K562 (cell line): ENCODE measurements around the gene ZNF791. TPM values are rescaled to one million over a fixed set of nuclear protein-coding genes. Genes with fewer than 3 reads are reported as not detected.
A peak's percentile ranks its signal among the peaks of the same experiment; 100 is the strongest.

Source experiments
- ARID1B ChIP-seq: fragments of 450-650 bp; IDR thresholded peaks from 2 replicates; pipeline ENCODE4 v1.6.1; 2016; ENCODE audit warnings: antibody characterized with exemption, mild to moderate bottlenecking, inconsistent platforms
- C11orf30 ChIP-seq: fragments of 450-650 bp; IDR thresholded peaks from 2 replicates; pipeline ENCODE4 v1.6.1; 2016; ENCODE audit warnings: low read depth, mild to moderate bottlenecking
- CXXC5 ChIP-seq: fragments of 250-450 bp; sonication (Bioruptor Pico); IDR thresholded peaks from 2 replicates; pipeline ENCODE4 v1.8.0; 2022; ENCODE audit warnings: inconsistent platforms, mild to moderate bottlenecking, moderate library complexity
- ELF4 ChIP-seq: fragments of 450-650 bp; formaldehyde crosslinking; IDR thresholded peaks from 2 replicates; pipeline ENCODE4 v1.4.0; 2022; ENCODE audit warnings: missing genetic modification characterization
- FIP1L1 ChIP-seq: fragments of 200-400 bp; formaldehyde crosslinking; IDR thresholded peaks from 2 replicates; pipeline ENCODE4 v1.6.1; 2018; ENCODE audit warnings: mild to moderate bottlenecking, low read depth, low read length; ENCODE audit not compliant: poor library complexity, severe bottlenecking
- FOXA3 ChIP-seq, 2 experiments: fragments of 450-650 bp in 1 of 2; sonication (generic) in 1 of 2; formaldehyde crosslinking; IDR thresholded peaks in 1 of 2; conservative IDR thresholded peaks in 1 of 2; 2 replicates each; pipeline versions ENCODE4 v1.4.0 to v1.8.0; 2020 to 2022; ENCODE audit warnings: mild to moderate bottlenecking in 2 of 2, missing genetic modification reagents in 1 of 2
- FOXJ2 ChIP-seq: fragments of 200-800 bp; sonication (Bioruptor generic); IDR thresholded peaks from 2 replicates; pipeline ENCODE4 v1.6.1; 2016; ENCODE audit warnings: missing genetic modification characterization, missing compliant biosample characterization
- HDGF ChIP-seq: fragments of 450-650 bp; IDR thresholded peaks from 2 replicates; pipeline ENCODE4 v1.6.1; 2016
- MAFF ChIP-seq: IDR thresholded peaks from 2 replicates; pipeline ENCODE4 v1.6.1; 2012; ENCODE audit warnings: low read length, improper control_type of control experiment
- NFIX ChIP-seq: fragments of 250-450 bp; sonication (Bioruptor Pico); IDR thresholded peaks from 2 replicates; pipeline ENCODE4 v1.4.0; 2020; ENCODE audit warnings: low read depth, mild to moderate bottlenecking, moderate library complexity
- NR2C2 ChIP-seq, 2 experiments: fragments of 200-800 bp in 1 of 2; sonication (Bioruptor generic) in 1 of 2; sonication (generic) in 1 of 2; formaldehyde crosslinking in 1 of 2; IDR thresholded peaks; 2 replicates each; pipeline versions ENCODE4 v1.6.1 to v1.8.0; 2016 to 2022; ENCODE audit warnings: mild to moderate bottlenecking in 1 of 2, missing compliant biosample characterization in 1 of 2, missing genetic modification characterization in 1 of 2, missing genetic modification reagents in 1 of 2
- SNIP1 ChIP-seq: fragments of 450-650 bp; IDR thresholded peaks from 2 replicates; pipeline ENCODE4 v1.7.1; 2017; ENCODE audit warnings: low read depth, mild to moderate bottlenecking
- SP1 ChIP-seq: sonication (generic); formaldehyde crosslinking; IDR thresholded peaks from 2 replicates; pipeline ENCODE4 v1.8.1; 2022; ENCODE audit warnings: mild to moderate bottlenecking, missing genetic modification reagents
- SRSF1 ChIP-seq: fragments of 200-400 bp; formaldehyde crosslinking; IDR thresholded peaks from 2 replicates; pipeline ENCODE4 v1.6.1; 2017; ENCODE audit warnings: mild to moderate bottlenecking, low read depth, low read length, moderate library complexity
- TAF1 ChIP-seq: IDR thresholded peaks from 2 replicates; pipeline ENCODE4 v1.6.1; 2011; ENCODE audit warnings: mild to moderate bottlenecking, low read length, moderate library complexity; ENCODE audit not compliant: insufficient read depth, control insufficient read depth, severe bottlenecking; ENCODE audit errors: extremely low read depth
- THRAP3 ChIP-seq: fragments of 450-650 bp; IDR thresholded peaks from 2 replicates; pipeline ENCODE4 v1.6.1; 2016; ENCODE audit warnings: mild to moderate bottlenecking, inconsistent platforms, borderline replicate concordance
- XRCC3 ChIP-seq: fragments of 450-650 bp; IDR thresholded peaks from 2 replicates; pipeline ENCODE4 v1.6.1; 2017; ENCODE audit warnings: mild to moderate bottlenecking, moderate library complexity
- ZNF175 ChIP-seq: fragments of 200-800 bp; sonication (Bioruptor generic); IDR thresholded peaks from 2 replicates; pipeline ENCODE4 v1.6.1; 2016; ENCODE audit warnings: low read depth, mild to moderate bottlenecking, missing genetic modification characterization, missing compliant biosample characterization
- ZNF197 ChIP-seq: fragments of 200-800 bp; sonication (Bioruptor generic); IDR thresholded peaks from 2 replicates; pipeline ENCODE4 v1.6.1; 2016; ENCODE audit warnings: low read depth, missing genetic modification characterization, missing compliant biosample characterization
- ZNF354B ChIP-seq: fragments of 250-450 bp; sonication (Bioruptor Pico); IDR thresholded peaks from 2 replicates; pipeline ENCODE4 v1.4.0; 2020
- ZNF717 ChIP-seq: fragments of 250-450 bp; sonication (Bioruptor Pico); IDR thresholded peaks from 2 replicates; pipeline ENCODE4 v1.5.0; 2021
- ZNF766 ChIP-seq: fragments of 200-800 bp; sonication (Bioruptor generic); conservative IDR thresholded peaks from 2 replicates; pipeline ENCODE4 v1.6.1; 2016; ENCODE audit warnings: missing genetic modification characterization, missing compliant biosample characterization
- polyA plus RNA-seq, 8 experiments: library from polyadenylated mRNA; depleted of rRNA in 4 of 8; stranded (reverse) in 5 of 8; unstranded in 3 of 8; fragments of >200 nt; fragmentation: Nextera tagmentation in 2 of 8; fragmentation: Illumina TruSeq in 1 of 8; extraction: Ambion mirVana in 2 of 8; extraction: Trizol in 1 of 8; gene quantifications; 2 replicates each; pipeline versions ENCODE4 v1.2.1 to v1.2.3, GENCODE V29; 2011 to 2014; ENCODE audit warnings: inconsistent platforms in 1 of 8, missing spikeins in 1 of 8
- total RNA-seq, 7 experiments: library from RNA; depleted of rRNA in 6 of 7; stranded (reverse); fragments of >200 nt in 6 of 7; fragmentation: Illumina TruSeq in 2 of 7; extraction: Trizol in 2 of 7; gene quantifications; 2 replicates each; pipeline versions ENCODE4 v1.2.1 to v1.2.3, GENCODE V29; 2011 to 2021; ENCODE audit warnings: low replicate concordance in 1 of 7
- TF ChIP-seq, protein P1 (sequence below): fragments of 450-650 bp; IDR thresholded peaks from 2 replicates; pipeline ENCODE4 v1.7.0; 2016; ENCODE audit warnings: borderline replicate concordance
- TF ChIP-seq, protein P2 (sequence below): fragments of 450-650 bp; formaldehyde crosslinking; IDR thresholded peaks from 2 replicates; pipeline ENCODE4 v1.4.0; 2020; ENCODE audit warnings: mild to moderate bottlenecking, mixed read lengths
- TF ChIP-seq, protein P3 (sequence below): sonication (generic); formaldehyde crosslinking; IDR thresholded peaks from 2 replicates; pipeline ENCODE4 v1.9.0; 2022; ENCODE audit warnings: mild to moderate bottlenecking, missing genetic modification reagents

Gene ZNF791
- total and polyA plus RNA-seq, 9 of the 15 experiments (the other 6 are each of a cell fraction or from before 2014, with no cell fraction given) = 7.8 to 22.7 (median 13.1) TPM

DNA sequence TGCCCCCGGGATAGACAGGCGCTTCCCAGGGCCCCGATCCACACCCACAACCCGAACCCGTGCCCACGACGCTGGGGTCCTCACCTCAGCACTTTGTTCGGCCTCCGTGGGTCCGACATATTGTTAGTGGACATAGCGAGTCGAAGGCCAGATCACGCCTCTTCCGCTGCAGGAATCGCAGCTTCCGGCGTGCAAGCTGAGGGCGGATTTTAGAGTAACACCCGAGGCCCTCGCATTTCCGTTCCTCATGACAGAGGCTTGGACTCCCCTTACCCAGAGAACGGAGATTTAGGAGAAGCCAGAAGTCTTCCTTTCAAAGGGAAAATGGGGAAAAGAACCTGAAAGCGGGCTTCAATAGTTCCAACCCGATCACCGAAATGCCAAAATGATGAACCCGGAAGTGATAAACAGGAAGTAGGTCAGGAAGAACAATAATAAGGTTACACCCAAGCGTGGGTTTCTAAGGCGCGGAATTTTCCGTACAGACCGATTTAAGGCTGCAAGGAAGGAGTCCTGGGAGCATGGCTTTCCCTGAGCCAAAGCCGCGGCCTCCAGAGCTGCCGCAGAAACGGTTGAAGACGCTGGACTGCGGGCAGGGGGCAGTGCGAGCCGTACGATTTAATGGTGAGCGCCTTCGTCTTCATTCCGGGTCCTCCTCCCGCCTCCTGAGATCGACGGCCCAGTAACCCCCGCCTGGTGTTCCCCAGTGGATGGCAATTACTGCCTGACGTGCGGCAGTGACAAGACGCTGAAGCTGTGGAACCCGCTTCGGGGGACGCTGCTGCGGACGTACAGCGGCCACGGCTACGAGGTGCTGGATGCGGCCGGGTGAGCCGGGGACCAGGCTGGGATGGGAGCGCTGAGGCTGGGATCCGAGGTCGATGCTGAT lies 58.8 kb downstream of the ZNF791 start (continued):
- TF ChIP-seq, protein P1, sequence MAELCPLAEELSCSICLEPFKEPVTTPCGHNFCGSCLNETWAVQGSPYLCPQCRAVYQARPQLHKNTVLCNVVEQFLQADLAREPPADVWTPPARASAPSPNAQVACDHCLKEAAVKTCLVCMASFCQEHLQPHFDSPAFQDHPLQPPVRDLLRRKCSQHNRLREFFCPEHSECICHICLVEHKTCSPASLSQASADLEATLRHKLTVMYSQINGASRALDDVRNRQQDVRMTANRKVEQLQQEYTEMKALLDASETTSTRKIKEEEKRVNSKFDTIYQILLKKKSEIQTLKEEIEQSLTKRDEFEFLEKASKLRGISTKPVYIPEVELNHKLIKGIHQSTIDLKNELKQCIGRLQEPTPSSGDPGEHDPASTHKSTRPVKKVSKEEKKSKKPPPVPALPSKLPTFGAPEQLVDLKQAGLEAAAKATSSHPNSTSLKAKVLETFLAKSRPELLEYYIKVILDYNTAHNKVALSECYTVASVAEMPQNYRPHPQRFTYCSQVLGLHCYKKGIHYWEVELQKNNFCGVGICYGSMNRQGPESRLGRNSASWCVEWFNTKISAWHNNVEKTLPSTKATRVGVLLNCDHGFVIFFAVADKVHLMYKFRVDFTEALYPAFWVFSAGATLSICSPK = no peak
- peak; percentile 73 for TF ChIP-seq FOXJ2 (tag)
- peak; percentile 62 for TF ChIP-seq SP1 (CRISPR knock-in tag)
- no peak for TF ChIP-seq MAFF
- 0 out of 2 replicates have a peak, but pooled peaks have one; percentile 35 for TF ChIP-seq ZNF175 (CRISPR knock-in tag)
- TF ChIP-seq C11orf30 = peak; percentile 99
- TF ChIP-seq CXXC5 (CRISPR knock-in tag) = peak; percentile 65
- TF ChIP-seq ZNF766 = peak; percentile 45; the same call in 1 of the 2 replicates
- TF ChIP-seq ZNF354B (CRISPR knock-in tag) = no peak
- TF ChIP-seq, protein P2, sequence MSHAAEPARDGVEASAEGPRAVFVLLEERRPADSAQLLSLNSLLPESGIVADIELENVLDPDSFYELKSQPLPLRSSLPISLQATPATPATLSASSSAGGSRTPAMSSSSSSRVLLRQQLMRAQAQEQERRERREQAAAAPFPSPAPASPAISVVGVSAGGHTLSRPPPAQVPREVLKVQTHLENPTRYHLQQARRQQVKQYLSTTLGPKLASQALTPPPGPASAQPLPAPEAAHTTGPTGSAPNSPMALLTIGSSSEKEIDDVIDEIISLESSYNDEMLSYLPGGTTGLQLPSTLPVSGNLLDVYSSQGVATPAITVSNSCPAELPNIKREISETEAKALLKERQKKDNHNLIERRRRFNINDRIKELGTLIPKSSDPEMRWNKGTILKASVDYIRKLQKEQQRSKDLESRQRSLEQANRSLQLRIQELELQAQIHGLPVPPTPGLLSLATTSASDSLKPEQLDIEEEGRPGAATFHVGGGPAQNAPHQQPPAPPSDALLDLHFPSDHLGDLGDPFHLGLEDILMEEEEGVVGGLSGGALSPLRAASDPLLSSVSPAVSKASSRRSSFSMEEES (CRISPR knock-in tag) = no peak; the same call in 1 of the 2 replicates
- no peak for TF ChIP-seq ZNF197
- TF ChIP-seq NR2C2 (CRISPR knock-in tag; IDR thresholded peaks at IDR 0.05) = peak; percentile 94
- peak; percentile 99 for TF ChIP-seq NR2C2 (tag; IDR thresholded peaks at IDR 0.05)
- no peak for TF ChIP-seq NFIX
- TF ChIP-seq FIP1L1 = peak; percentile 53
- TF ChIP-seq FOXA3 (CRISPR knock-in tag; conservative IDR thresholded peaks at IDR 0.05 in 1 of 2, IDR thresholded peaks at IDR 0.05 in 1 of 2) = no peak
- TF ChIP-seq SRSF1 = no peak
- peak; percentile 97 for TF ChIP-seq ELF4 (CRISPR knock-in tag)
- 0 out of 2 replicates have a peak, but pooled peaks have one; percentile 16 for TF ChIP-seq ARID1B
- TF ChIP-seq ZNF717 = no peak
- TF ChIP-seq TAF1 = peak; percentile 60
- no peak for TF ChIP-seq HDGF
- peak; percentile 97 for TF ChIP-seq THRAP3
- TF ChIP-seq, protein P3, sequence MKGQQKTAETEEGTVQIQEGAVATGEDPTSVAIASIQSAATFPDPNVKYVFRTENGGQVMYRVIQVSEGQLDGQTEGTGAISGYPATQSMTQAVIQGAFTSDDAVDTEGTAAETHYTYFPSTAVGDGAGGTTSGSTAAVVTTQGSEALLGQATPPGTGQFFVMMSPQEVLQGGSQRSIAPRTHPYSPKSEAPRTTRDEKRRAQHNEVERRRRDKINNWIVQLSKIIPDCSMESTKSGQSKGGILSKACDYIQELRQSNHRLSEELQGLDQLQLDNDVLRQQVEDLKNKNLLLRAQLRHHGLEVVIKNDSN = no peak
- no peak for TF ChIP-seq SNIP1
- no peak for TF ChIP-seq XRCC3
